CD14-positive monocyte (primary cell): ENCODE measurements around the gene SUPT7L. TPM values are rescaled to one million over a fixed set of nuclear protein-coding genes. Genes with fewer than 3 reads are reported as not detected.
"Not testable (repeated sequence)": the region's sequence is repeated elsewhere in the genome, so short reads cannot be mapped to it uniquely, and the experiment has no call there.

ENCODE experiments used
- DNase-seq, 3 donors: peaks; one replicate each; pipeline ENCODE4 v3.0.0-alpha.2; 2011 to 2022
- H2AFZ ChIP-seq: 2 replicates; pipeline ENCODE4 v1.6.0; 2012; ENCODE audit warnings: mild to moderate bottlenecking, low read depth, low read length, inconsistent platforms; ENCODE audit not compliant: insufficient read depth, poor library complexity, severe bottlenecking
- H3K27ac ChIP-seq, 2 donors: 1 replicate in 1 of 2; 2 replicates in 1 of 2; pipeline ENCODE4 v1.5.1; 2012 to 2013; ENCODE audit warnings: low read length in 2 of 2, control low read depth in 1 of 2, inconsistent platforms in 1 of 2, low read depth in 1 of 2, mild to moderate bottlenecking in 1 of 2
- H3K27me3 ChIP-seq, 2 donors: one replicate each; pipeline versions ENCODE4 v1.6.0 to v1.6.1; 2011 to 2013; ENCODE audit warnings: low read length in 2 of 2; ENCODE audit not compliant: control insufficient read depth in 2 of 2, insufficient read depth in 2 of 2
- H3K36me3 ChIP-seq, 2 donors: replicated peaks in 1 of 2; 1 replicate in 1 of 2; 2 replicates in 1 of 2; pipeline versions ENCODE4 v1.5.1 to v1.6.1; 2012 to 2013; ENCODE audit warnings: low read length in 2 of 2, control low read depth in 1 of 2, inconsistent platforms in 1 of 2, mild to moderate bottlenecking in 1 of 2; ENCODE audit not compliant: insufficient read depth in 2 of 2, control insufficient read depth in 1 of 2
- H3K4me1 ChIP-seq, 2 donors: 1 replicate in 1 of 2; 2 replicates in 1 of 2; pipeline versions ENCODE4 v1.5.1 to v1.6.1; 2012 to 2013; ENCODE audit warnings: low read length in 2 of 2, control low read depth in 1 of 2, inconsistent platforms in 1 of 2, mild to moderate bottlenecking in 1 of 2, moderate library complexity in 1 of 2; ENCODE audit not compliant: insufficient read depth in 2 of 2, control insufficient read depth in 1 of 2
- H3K4me2 ChIP-seq: replicated peaks from 2 replicates; pipeline ENCODE3; 2012; ENCODE audit warnings: low read length, moderate library complexity, mild to moderate bottlenecking; ENCODE audit not compliant: poor library complexity, severe bottlenecking; ENCODE audit errors: extremely low read depth
- H3K4me3 ChIP-seq, 3 experiments: fragments of 200-600 bp in 1 of 3; sonication (generic) in 1 of 3; replicated peaks in 1 of 3; 1 replicate in 2 of 3; 2 replicates in 1 of 3; pipeline ENCODE4 v1.5.1; 2011 to 2013; ENCODE audit warnings: low read length in 3 of 3, mild to moderate bottlenecking in 3 of 3, control low read depth in 2 of 3, low read depth in 2 of 3, inconsistent platforms in 1 of 3, moderate library complexity in 1 of 3
- H3K79me2 ChIP-seq: 2 replicates; pipeline ENCODE4 v1.6.0; 2012; ENCODE audit warnings: mild to moderate bottlenecking, control low read depth, inconsistent platforms, low read length, moderate library complexity; ENCODE audit not compliant: insufficient read depth
- H3K9ac ChIP-seq: 2 replicates; pipeline ENCODE4 v1.6.0; 2017; ENCODE audit warnings: low read length, mild to moderate bottlenecking; ENCODE audit not compliant: insufficient read depth, poor library complexity, severe bottlenecking
- H3K9me3 ChIP-seq, 2 donors: replicated peaks in 1 of 2; 1 replicate in 1 of 2; 2 replicates in 1 of 2; pipeline versions ENCODE4 v1.5.1 to v1.6.1; 2012 to 2013; ENCODE audit warnings: low read length in 2 of 2, control low read depth in 1 of 2; ENCODE audit not compliant: control insufficient read depth in 1 of 2, insufficient read depth in 1 of 2
- H4K20me1 ChIP-seq: 2 replicates; pipeline ENCODE4 v1.6.0; 2012; ENCODE audit warnings: mild to moderate bottlenecking, low read length, control low read depth, moderate library complexity; ENCODE audit not compliant: insufficient read depth
- H3K27ac Mint-ChIP-seq, 7 donors: one replicate each; pipeline ENCODE4 v1.8.0; 2020; ENCODE audit warnings: mild to moderate bottlenecking in 7 of 7, mixed read lengths in 7 of 7, moderate library complexity in 6 of 7, inconsistent platforms in 2 of 7
- H3K27me3 Mint-ChIP-seq, 3 donors: one replicate each; pipeline ENCODE4 v1.8.0; 2021 to 2022; ENCODE audit warnings: low read depth in 3 of 3, mild to moderate bottlenecking in 3 of 3, mixed read lengths in 3 of 3, moderate library complexity in 3 of 3, inconsistent platforms in 1 of 3
- H3K36me3 Mint-ChIP-seq, 2 donors: one replicate each; pipeline ENCODE4 v1.8.0; 2020; ENCODE audit warnings: mixed read lengths in 2 of 2, inconsistent platforms in 1 of 2, mild to moderate bottlenecking in 1 of 2
- H3K4me1 Mint-ChIP-seq: one replicate; pipeline ENCODE4 v1.8.0; 2020; ENCODE audit warnings: mild to moderate bottlenecking, mixed read lengths
- H3K4me3 Mint-ChIP-seq, 2 donors: one replicate each; pipeline ENCODE4 v1.8.0; 2020; ENCODE audit warnings: mild to moderate bottlenecking in 2 of 2, mixed read lengths in 2 of 2, moderate library complexity in 1 of 2
- H3K9me3 Mint-ChIP-seq, 7 donors: one replicate each; pipeline ENCODE4 v1.8.0; 2020 to 2022; ENCODE audit warnings: mixed read lengths in 7 of 7, mild to moderate bottlenecking in 6 of 7, moderate library complexity in 6 of 7, inconsistent platforms in 2 of 7
- WGBS: methylation state at CpG from one replicate; pipeline ENCODE4 v1.1.5; 2013; ENCODE audit warnings: missing lambda C conversion rate; ENCODE audit not compliant: insufficient coverage; 5-methylcytosine and 5-hydroxymethylcytosine counted together
- intact Hi-C, 2 donors: fragments of 100-400 bp; cut with micrococcal nuclease; formaldehyde crosslinking; loops; one replicate each; pipeline versions ENCODE4 v1.15.0 to v1.15.1; 2023
- polyA plus RNA-seq, 3 donors: library from polyadenylated mRNA; depleted of rRNA in 1 of 3; unstranded in 2 of 3; stranded (reverse) in 1 of 3; fragments of 300-500 nt in 2 of 3; fragments of >200 nt in 1 of 3; fragmentation: Illumina TruSeq in 2 of 3; gene quantifications; 1 replicate in 2 of 3; 2 replicates in 1 of 3; pipeline ENCODE4 v1.2.3, GENCODE V29; 2012 to 2021
- TF ChIP-seq, protein P1 (sequence below): fragments of 200-600 bp; IDR thresholded peaks from one replicate; pipeline ENCODE4 v1.8.0; 2022; ENCODE audit warnings: antibody characterized with exemption, mild to moderate bottlenecking

Gene SUPT7L
- polyA plus RNA-seq, 3 donors, result 10.7 to 59.0 (median 12.2) TPM

- Mint-ChIP-seq H3K9me3 (no peaks in the 10 kb centered on the region), H3K27ac (peak overlapping the region; percentile 23 to 89 (median 75)), H3K4me3 (no peak overlapping the region), H3K4me1 (peaks cover 6% of the 10 kb centered on the region), H3K36me3 (peaks cover 69 to 84% of the 10 kb centered on the region in 2 donors), H3K27me3 (no peaks in the 10 kb centered on the region)
- TF ChIP-seq, protein P1, sequence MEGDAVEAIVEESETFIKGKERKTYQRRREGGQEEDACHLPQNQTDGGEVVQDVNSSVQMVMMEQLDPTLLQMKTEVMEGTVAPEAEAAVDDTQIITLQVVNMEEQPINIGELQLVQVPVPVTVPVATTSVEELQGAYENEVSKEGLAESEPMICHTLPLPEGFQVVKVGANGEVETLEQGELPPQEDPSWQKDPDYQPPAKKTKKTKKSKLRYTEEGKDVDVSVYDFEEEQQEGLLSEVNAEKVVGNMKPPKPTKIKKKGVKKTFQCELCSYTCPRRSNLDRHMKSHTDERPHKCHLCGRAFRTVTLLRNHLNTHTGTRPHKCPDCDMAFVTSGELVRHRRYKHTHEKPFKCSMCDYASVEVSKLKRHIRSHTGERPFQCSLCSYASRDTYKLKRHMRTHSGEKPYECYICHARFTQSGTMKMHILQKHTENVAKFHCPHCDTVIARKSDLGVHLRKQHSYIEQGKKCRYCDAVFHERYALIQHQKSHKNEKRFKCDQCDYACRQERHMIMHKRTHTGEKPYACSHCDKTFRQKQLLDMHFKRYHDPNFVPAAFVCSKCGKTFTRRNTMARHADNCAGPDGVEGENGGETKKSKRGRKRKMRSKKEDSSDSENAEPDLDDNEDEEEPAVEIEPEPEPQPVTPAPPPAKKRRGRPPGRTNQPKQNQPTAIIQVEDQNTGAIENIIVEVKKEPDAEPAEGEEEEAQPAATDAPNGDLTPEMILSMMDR, result peak; percentile 100
- H3K36me3 ChIP-seq, result peaks cover 80 to 95% of the 10 kb centered on the region in 2 donors
- H3K9ac ChIP-seq, result no peak overlapping the region
- WGBS, result 0% methylated on average over 1 of the region's 9 CpGs
- H3K9me3 ChIP-seq, result no peaks in the 10 kb centered on the region
- peak overlapping the region in 1 of 2 donors; percentile 48 for H3K27ac ChIP-seq
- no peaks in the 10 kb centered on the region for H3K27me3 ChIP-seq
- no peaks in the 10 kb centered on the region for H3K79me2 ChIP-seq
- intact Hi-C loops, result no loop called here
- peak; percentile 88 to 91 (median 89) for DNase-seq
- H2AFZ ChIP-seq, result no peak overlapping the region
- H3K4me2 ChIP-seq, result no peak overlapping the region
- no peak overlapping the region for H3K4me3 ChIP-seq
- H3K4me1 ChIP-seq, result no peaks in the 10 kb centered on the region
- H4K20me1 ChIP-seq, result no peaks in the 10 kb centered on the region
Measured at GRCh38 chr2:27683390-27684071, 20.1 kb upstream of the SUPT7L start.

DNA sequence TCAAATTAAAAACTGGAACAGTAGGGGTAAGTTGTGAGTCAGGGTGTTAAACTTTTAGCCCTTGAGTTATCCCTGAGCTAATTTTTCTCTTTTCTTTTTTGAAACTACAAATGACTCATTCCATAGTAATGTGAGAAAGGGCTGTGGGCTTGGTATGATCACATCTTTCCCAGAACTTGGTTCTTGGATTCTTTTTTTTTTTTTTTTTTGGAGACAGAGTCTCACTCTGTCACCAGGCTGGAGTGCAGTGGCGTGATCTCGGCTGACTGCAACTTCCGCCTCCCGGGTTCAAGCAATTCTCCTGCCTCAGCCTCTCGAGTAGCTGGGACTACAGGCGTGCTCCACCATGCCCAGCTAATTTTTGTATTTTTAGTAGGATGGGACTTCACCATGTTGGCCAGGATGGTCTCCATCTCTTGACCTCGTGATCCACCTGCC is 18.9 kb upstream of the SUPT7L start:
- H3K36me3 ChIP-seq, result peaks cover 80 to 95% of the 10 kb centered on the region in 2 donors
- H3K79me2 ChIP-seq, H3K4me1 Mint-ChIP-seq, H3K9ac ChIP-seq, H3K4me3 ChIP-seq, intact Hi-C loops, H3K4me1 ChIP-seq, H3K27me3 Mint-ChIP-seq, H3K4me3 Mint-ChIP-seq, H3K9me3 ChIP-seq, H3K4me2 ChIP-seq, H3K9me3 Mint-ChIP-seq, H2AFZ ChIP-seq, DNase-seq, H3K27me3 ChIP-seq, H4K20me1 ChIP-seq: not testable (repeated sequence)
- no CpG with 5 or more reads among the region's 7 CpGs for WGBS
- Mint-ChIP-seq H3K27ac (peak overlapping the region in 3 of 7 donors; percentile 26 to 55 (median 46)), H3K36me3 (peaks cover 66 to 83% of the 10 kb centered on the region in 2 donors)
- peak overlapping the region in 1 of 2 donors; percentile 48 for H3K27ac ChIP-seq
